ENCODE data around the gene ANO2.
A peak's percentile ranks its signal among the peaks of the same experiment; 100 is the strongest.
"Not testable (repeated sequence)": the region's sequence is repeated elsewhere in the genome, so short reads cannot be mapped to it uniquely, and the experiment has no call there.

The ANO2 gene

GRCh38 chr12:5889381-5890047, 55.5 kb downstream of the ANO2 start:
- no peak for DNase-seq (ENCODE audit: low read depth, low spot score)

- no peak for DNase-seq (ENCODE audit: low read depth, low spot score)
Observed at GRCh38 chr12:5888816-5889315, 56.2 kb downstream of the ANO2 start.

- not testable (repeated sequence) for DNase-seq (ENCODE audit: low read depth, low spot score)
Observed at GRCh38 chr12:5887819-5888218, 57.2 kb downstream of the ANO2 start.

- no peak for DNase-seq (ENCODE audit: low read depth, low spot score)
Observed at GRCh38 chr12:5884866-5885265, 60.2 kb downstream of the ANO2 start.

- DNase-seq (ENCODE audit: low read depth, low spot score), result no peak
Observed at GRCh38 chr12:5884285-5884684, 60.8 kb downstream of the ANO2 start.

- no peak for DNase-seq (ENCODE audit: low read depth, low spot score)
Observed at GRCh38 chr12:5882511-5883190, 62.4 kb downstream of the ANO2 start.

GRCh38 chr12:5881666-5882065, 63.4 kb downstream of the ANO2 start:
- DNase-seq (ENCODE audit: low read depth, low spot score), result no peak

GRCh38 chr12:5881101-5881606, 63.9 kb downstream of the ANO2 start:
- no peak for DNase-seq (ENCODE audit: low read depth, low spot score)

- DNase-seq (ENCODE audit: low read depth, low spot score), result no peak
Observed at GRCh38 chr12:5875851-5876250, 69.2 kb downstream of the ANO2 start.

- DNase-seq (ENCODE audit: low read depth, low spot score), result no peak
Observed at GRCh38 chr12:5874514-5874913, 70.5 kb downstream of the ANO2 start.

GRCh38 chr12:5873281-5873919, 71.7 kb downstream of the ANO2 start:
- peak; percentile 15 for DNase-seq (ENCODE audit: low read depth, low spot score)

- no peak for DNase-seq (ENCODE audit: low read depth, low spot score)
Observed at GRCh38 chr12:5872745-5873144, 72.3 kb downstream of the ANO2 start.

- no peak for DNase-seq (ENCODE audit: low read depth, low spot score)
Observed at GRCh38 chr12:5871741-5872140, 73.3 kb downstream of the ANO2 start.

- DNase-seq (ENCODE audit: low read depth, low spot score), result no peak
Observed at GRCh38 chr12:5870183-5870582, 74.9 kb downstream of the ANO2 start.

- no peak for DNase-seq (ENCODE audit: low read depth, low spot score)
Observed at GRCh38 chr12:5868625-5869295, 76.3 kb downstream of the ANO2 start.

GRCh38 chr12:5865397-5865796, 79.7 kb downstream of the ANO2 start:
- no peak for DNase-seq (ENCODE audit: low read depth, low spot score)

GRCh38 chr12:5864972-5865371, 80.1 kb downstream of the ANO2 start:
- no peak for DNase-seq (ENCODE audit: low read depth, low spot score)

GRCh38 chr12:5864301-5864700, 80.8 kb downstream of the ANO2 start:
- no peak for DNase-seq (ENCODE audit: low read depth, low spot score)

- DNase-seq (ENCODE audit: low read depth, low spot score), result no peak
Observed at GRCh38 chr12:5861416-5861815, 83.6 kb downstream of the ANO2 start.

GRCh38 chr12:5856692-5857091, 88.4 kb downstream of the ANO2 start:
- peak; percentile 25 for DNase-seq (ENCODE audit: low read depth, low spot score)

- no peak for DNase-seq (ENCODE audit: low read depth, low spot score)
Observed at GRCh38 chr12:5846950-5847349, 98.1 kb downstream of the ANO2 start.

GRCh38 chr12:5840944-5841343, 104.1 kb downstream of the ANO2 start:
- no peak for DNase-seq (ENCODE audit: low read depth, low spot score)

All from iPS DF 19.7 (cell line).